Lower leg skin (tissue), 4 donors: ENCODE results near the gene ADRB1. TPM values are rescaled to one million over a fixed set of nuclear protein-coding genes. Genes with fewer than 3 reads are reported as not detected.

ENCODE experiments used
- DNase-seq, 2 donors: peaks; one replicate each; pipeline ENCODE4 v3.0.0-alpha.2; 2019; ENCODE audit warnings: low spot score in 2 of 2
- H3K4me3 ChIP-seq: fragments of 200-600 bp; sonication (generic); 2 replicates; pipeline ENCODE4 v1.5.1; 2017; ENCODE audit warnings: mild to moderate bottlenecking, low read depth; ENCODE audit not compliant: poor library complexity, severe bottlenecking
- POLR2A ChIP-seq, 2 donors: fragments of 450-650 bp; IDR thresholded peaks; one replicate each; pipeline ENCODE4 v1.6.1; 2016 to 2017; ENCODE audit warnings: antibody characterized with exemption in 2 of 2, mild to moderate bottlenecking in 1 of 2, moderate library complexity in 1 of 2
- WGBS, 2 donors: methylation state at CpG; one replicate each; pipeline ENCODE4 v1.1.5; 2018; 5-methylcytosine and 5-hydroxymethylcytosine counted together
- intact Hi-C: fragments of 100-400 bp; cut with DNase I; formaldehyde crosslinking; loops from one replicate; pipeline ENCODE4 v1.15.0; 2023; ENCODE audit warnings: low total_unique reads
- total RNA-seq, 4 donors: library from RNA; depleted of rRNA; stranded (reverse); fragments of >200 nt; gene quantifications; one replicate each; pipeline ENCODE4 v1.1.0, GENCODE V29; 2016
- TF ChIP-seq, protein P1 (sequence below), 3 donors: fragments of 450-650 bp; IDR thresholded peaks; one replicate each; pipeline ENCODE4 v1.5.1; 2016; ENCODE audit warnings: antibody characterized with exemption in 3 of 3, mild to moderate bottlenecking in 3 of 3, moderate library complexity in 2 of 3

The ADRB1 gene
- total RNA-seq, 4 donors from 2014 or later, result 0.55 to 1.0 (median 0.82) TPM

DNA sequence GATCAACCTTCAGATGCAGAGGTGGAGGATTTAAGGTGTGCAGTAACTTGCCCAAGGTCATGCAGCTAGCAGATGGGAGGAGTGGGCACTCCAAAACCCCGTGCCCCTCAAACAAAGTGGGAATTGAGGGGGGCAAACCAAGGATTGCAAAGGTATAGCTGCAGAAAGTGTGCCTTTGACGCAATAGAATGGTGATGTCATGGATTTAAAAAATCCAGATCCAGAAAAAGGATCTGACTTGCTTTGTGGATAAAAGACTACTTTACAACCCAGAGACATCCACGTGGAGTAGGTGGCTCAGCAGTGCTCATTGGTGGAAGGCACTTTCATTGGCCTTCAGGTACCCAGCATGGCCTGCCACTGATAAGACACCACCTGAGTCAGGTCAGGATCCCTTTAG, 15.7 kb upstream of the ADRB1 start:
- DNase-seq, result no peak
- no peak overlapping the region for H3K4me3 ChIP-seq
- intact Hi-C loops, result no loop called here
- TF ChIP-seq, protein P1, sequence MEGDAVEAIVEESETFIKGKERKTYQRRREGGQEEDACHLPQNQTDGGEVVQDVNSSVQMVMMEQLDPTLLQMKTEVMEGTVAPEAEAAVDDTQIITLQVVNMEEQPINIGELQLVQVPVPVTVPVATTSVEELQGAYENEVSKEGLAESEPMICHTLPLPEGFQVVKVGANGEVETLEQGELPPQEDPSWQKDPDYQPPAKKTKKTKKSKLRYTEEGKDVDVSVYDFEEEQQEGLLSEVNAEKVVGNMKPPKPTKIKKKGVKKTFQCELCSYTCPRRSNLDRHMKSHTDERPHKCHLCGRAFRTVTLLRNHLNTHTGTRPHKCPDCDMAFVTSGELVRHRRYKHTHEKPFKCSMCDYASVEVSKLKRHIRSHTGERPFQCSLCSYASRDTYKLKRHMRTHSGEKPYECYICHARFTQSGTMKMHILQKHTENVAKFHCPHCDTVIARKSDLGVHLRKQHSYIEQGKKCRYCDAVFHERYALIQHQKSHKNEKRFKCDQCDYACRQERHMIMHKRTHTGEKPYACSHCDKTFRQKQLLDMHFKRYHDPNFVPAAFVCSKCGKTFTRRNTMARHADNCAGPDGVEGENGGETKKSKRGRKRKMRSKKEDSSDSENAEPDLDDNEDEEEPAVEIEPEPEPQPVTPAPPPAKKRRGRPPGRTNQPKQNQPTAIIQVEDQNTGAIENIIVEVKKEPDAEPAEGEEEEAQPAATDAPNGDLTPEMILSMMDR (IDR thresholded peaks at IDR 0.05), result no peak
- no peak for TF ChIP-seq POLR2A (IDR thresholded peaks at IDR 0.05)
- WGBS, 2 donors, result 73 to 86% methylated on average over 3 of the region's 3 CpGs

DNA sequence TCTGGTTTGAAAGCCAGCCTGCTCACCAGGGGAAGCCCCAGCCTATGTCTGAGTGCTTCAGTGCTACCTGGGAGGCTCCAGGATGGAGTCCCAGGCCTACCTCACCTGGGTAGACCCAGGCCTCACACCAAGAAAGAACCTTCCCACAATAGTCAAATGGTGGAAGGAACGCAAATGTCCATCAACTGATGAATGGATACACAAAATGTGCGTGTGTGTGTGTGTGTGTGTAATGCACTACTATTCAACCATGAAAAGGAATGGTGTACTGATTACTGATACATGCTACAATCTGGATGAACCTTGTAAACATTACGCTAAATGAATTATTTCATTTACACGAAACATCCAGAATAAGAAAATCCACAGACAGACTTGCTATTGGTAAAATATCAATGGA, 15.2 kb upstream of the ADRB1 start:
- no peak overlapping the region for H3K4me3 ChIP-seq
- TF ChIP-seq, protein P1 (IDR thresholded peaks at IDR 0.05), result no peak
- TF ChIP-seq POLR2A (IDR thresholded peaks at IDR 0.05), result no peak
- WGBS, 2 donors, result 95 to 97% methylated on average over 4 of the region's 4 CpGs
- no peak for DNase-seq
- intact Hi-C loops, result no loop called here

DNA sequence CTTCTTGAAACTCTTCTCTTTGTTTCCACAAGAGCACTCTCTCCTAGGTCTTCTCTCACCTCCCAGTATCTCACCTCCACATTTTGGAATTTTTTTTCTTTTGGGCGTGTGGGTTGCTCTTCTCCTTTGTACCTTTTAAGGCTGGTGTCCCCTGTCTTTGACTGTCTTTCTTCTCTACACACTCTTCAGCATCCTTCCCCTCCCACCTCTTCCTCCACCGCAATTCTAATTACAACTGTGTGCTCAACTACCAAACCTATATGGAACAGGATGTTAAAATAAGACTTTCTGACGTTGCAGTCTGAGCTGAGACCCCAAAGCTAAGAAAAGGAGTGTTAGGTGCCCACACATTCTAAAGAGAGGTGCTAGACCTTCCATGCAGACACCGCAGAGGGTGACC, 14.0 kb upstream of the ADRB1 start:
- TF ChIP-seq, protein P1 (IDR thresholded peaks at IDR 0.05), result no peak
- TF ChIP-seq POLR2A (IDR thresholded peaks at IDR 0.05), result no peak
- 83 to 84% methylated on average over 4 of the region's 4 CpGs for WGBS, 2 donors
- no peak for DNase-seq
- no peak overlapping the region for H3K4me3 ChIP-seq
- intact Hi-C loops, result no loop called here

DNA sequence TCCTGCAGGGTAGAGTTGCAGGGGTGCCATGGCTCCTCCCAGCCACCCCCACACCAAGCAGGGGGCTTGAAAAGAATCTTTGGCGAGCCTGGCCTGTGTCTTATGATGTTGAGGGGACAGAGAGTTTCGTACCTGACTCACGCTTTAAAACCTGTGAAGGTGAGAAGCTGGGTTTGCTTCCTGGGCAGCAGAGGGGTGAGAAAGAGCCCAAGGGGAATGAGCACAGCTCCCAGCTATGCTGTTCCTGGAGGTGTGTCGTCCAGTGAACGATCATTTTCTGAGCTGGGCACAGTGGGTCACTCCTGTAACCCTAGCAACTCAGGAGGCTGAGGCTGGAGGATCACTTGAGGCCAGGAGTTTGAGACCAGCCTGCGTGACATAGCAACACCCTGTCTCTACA, 13.5 kb upstream of the ADRB1 start:
- H3K4me3 ChIP-seq, result no peak overlapping the region
- 91 to 94% methylated on average over 6 of the region's 6 CpGs for WGBS, 2 donors
- TF ChIP-seq, protein P1 (IDR thresholded peaks at IDR 0.05), result no peak
- no peak for TF ChIP-seq POLR2A (IDR thresholded peaks at IDR 0.05)
- intact Hi-C loops, result no loop called here
- no peak for DNase-seq

DNA sequence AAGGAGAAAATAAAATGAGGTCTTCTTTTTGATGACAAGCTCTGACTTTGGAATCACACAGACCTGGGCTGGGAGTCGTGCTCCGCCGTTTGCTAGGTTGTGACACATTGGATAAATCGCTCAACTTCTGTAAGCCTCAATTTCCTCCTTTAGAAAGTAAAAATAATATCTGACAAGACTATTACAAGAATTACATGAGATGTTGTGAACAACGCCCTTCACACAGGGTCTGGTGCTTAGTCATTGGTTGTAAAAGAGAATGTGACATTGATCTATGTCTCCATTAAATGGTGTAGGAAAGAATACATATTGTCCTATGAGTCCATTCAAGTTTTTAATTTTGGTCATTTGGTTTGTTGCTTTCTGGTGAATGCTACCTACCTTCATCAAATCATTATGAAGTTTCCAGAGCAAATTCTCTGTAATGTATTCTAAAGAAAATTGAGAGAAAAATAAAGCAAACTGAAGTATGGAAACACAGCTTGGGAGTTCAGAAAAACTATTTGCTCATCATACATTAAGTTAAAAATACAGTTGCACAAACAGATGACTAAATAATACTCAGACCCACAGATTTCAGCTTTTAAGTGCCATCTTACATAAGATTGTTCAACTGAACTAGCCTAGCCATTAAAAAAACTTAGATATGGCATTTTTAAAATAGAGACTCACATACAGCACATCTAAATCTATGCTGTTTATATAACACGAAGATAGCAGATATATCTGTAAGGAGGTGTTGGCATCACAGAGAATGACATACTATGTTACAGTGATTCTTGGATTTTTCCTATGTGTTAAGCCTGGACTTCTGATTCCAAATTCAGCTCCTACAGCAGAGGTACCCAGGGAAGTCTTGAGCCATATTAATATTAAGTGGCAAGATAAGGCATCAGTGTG, 12.3 kb upstream of the ADRB1 start:
- WGBS, 2 donors, result 86% methylated on average over 6 of the region's 6 CpGs
- intact Hi-C loops, result no loop called here
- TF ChIP-seq POLR2A (IDR thresholded peaks at IDR 0.05), result no peak
- TF ChIP-seq, protein P1 (IDR thresholded peaks at IDR 0.05), result no peak
- no peak for DNase-seq
- no peak overlapping the region for H3K4me3 ChIP-seq
